Brain microvascular endothelial cell (primary cell): ENCODE data around the gene SYT10.
"Not testable (repeated sequence)": the region's sequence is repeated elsewhere in the genome, so short reads cannot be mapped to it uniquely, and the experiment has no call there.

Experiments used
- DNase-seq: peaks from one replicate; pipeline ENCODE4 v3.0.0-alpha.2; 2020
- H3K27ac ChIP-seq: fragments of 250-450 bp; sonication (Bioruptor Pico); 2 replicates; pipeline ENCODE4 v1.5.1; 2020; ENCODE audit warnings: mild to moderate bottlenecking, moderate library complexity
- H3K27me3 ChIP-seq: fragments of 250-450 bp; sonication (Bioruptor Pico); replicated peaks from 2 replicates; pipeline ENCODE4 v1.5.1; 2020; ENCODE audit warnings: mild to moderate bottlenecking
- H3K36me3 ChIP-seq: fragments of 250-450 bp; sonication (Bioruptor Pico); replicated peaks from 2 replicates; pipeline ENCODE4 v1.5.1; 2020; ENCODE audit warnings: mild to moderate bottlenecking
- H3K4me3 ChIP-seq: 2 replicates; pipeline ENCODE4 v1.5.1; 2011; ENCODE audit warnings: low read depth, mild to moderate bottlenecking, control low read depth, low read length, moderate library complexity
- in situ Hi-C: cut with HindIII; loops from 2 replicates; pipeline ENCODE4 v1.10.0; 2017; ENCODE audit warnings: low sequenced_read_pairs, low pct_ligation_motif_present
- TF ChIP-seq, protein P1 (sequence below): IDR thresholded peaks from 2 replicates; pipeline ENCODE4 v1.5.1; 2011; ENCODE audit warnings: low read depth, mild to moderate bottlenecking, moderate library complexity, low read length, control low read depth, inconsistent platforms; ENCODE audit errors: missing control alignments

SYT10 gene

DNA sequence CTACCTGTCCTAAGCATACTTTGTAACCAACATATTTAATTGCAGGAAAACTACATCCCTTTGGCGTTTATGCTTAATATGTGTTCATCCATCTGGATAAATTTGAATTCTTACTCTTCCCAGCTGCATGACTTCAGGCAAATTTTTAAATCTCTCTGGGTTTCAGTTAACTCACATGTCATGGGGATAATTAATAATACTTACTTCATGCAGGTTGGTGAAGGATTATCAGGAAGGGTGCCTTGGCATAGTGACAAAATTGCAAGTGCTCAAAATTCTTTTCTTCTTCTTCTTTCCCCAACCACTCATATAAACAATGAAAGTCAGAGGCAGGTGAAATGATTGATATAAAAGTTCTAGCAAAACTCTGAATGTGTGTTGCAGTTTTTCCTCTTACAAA, 15.9 kb downstream of the SYT10 start:
- Histone ChIP-seq H3K27ac (no peak overlapping the region), H3K27me3 (no peaks in the 10 kb centered on the region), H3K4me3 (no peak overlapping the region), H3K36me3 (no peaks in the 10 kb centered on the region)
- TF ChIP-seq, protein P1, sequence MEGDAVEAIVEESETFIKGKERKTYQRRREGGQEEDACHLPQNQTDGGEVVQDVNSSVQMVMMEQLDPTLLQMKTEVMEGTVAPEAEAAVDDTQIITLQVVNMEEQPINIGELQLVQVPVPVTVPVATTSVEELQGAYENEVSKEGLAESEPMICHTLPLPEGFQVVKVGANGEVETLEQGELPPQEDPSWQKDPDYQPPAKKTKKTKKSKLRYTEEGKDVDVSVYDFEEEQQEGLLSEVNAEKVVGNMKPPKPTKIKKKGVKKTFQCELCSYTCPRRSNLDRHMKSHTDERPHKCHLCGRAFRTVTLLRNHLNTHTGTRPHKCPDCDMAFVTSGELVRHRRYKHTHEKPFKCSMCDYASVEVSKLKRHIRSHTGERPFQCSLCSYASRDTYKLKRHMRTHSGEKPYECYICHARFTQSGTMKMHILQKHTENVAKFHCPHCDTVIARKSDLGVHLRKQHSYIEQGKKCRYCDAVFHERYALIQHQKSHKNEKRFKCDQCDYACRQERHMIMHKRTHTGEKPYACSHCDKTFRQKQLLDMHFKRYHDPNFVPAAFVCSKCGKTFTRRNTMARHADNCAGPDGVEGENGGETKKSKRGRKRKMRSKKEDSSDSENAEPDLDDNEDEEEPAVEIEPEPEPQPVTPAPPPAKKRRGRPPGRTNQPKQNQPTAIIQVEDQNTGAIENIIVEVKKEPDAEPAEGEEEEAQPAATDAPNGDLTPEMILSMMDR = no peak
- in situ Hi-C loops = no loop called here
- no peak for DNase-seq

DNA sequence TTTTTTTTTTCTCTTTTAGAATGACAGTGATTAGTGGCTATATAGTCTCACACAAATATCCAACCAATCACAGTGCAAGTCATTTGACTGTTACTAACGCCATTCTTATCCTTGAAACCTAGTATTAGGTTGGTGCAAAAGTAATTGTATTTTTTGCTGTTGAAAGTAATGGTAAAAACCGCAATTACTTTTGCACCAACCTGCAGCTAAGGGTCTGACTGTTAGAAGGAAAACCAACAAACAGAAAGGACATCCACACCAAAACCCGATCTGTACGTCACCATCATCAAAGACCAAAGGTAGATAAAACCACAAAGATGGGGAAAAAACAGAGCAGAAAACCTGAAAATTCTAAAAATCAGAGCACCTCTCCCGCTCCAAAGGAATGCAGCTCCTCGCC, 27.2 kb downstream of the SYT10 start:
- in situ Hi-C loops, H3K27ac ChIP-seq, H3K36me3 ChIP-seq, DNase-seq, H3K27me3 ChIP-seq, H3K4me3 ChIP-seq: not testable (repeated sequence)

DNA sequence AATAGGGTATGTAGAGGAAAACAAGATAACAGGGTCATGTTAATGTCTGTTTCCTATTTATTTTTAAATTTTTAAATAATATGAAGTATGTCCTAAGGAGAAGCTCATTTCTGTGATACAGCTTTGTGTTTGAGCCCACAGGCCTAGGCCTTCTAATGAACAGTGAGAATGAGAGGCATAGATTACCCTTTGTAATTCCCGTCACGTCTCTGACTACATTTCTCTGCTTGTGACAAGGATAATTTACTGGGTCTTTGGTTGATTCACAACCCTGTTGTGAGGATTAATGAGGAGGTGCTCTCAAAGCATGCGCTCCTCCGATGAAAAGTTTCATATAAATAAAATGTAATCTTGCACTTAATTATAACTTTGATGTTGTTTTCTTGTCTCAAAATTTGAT, 56.1 kb downstream of the SYT10 start:
- Histone ChIP-seq H3K27ac (no peak overlapping the region), H3K4me3 (no peak overlapping the region), H3K36me3 (no peaks in the 10 kb centered on the region), H3K27me3 (no peaks in the 10 kb centered on the region)
- in situ Hi-C loops = no loop called here
- TF ChIP-seq, protein P1 = no peak
- no peak for DNase-seq

DNA sequence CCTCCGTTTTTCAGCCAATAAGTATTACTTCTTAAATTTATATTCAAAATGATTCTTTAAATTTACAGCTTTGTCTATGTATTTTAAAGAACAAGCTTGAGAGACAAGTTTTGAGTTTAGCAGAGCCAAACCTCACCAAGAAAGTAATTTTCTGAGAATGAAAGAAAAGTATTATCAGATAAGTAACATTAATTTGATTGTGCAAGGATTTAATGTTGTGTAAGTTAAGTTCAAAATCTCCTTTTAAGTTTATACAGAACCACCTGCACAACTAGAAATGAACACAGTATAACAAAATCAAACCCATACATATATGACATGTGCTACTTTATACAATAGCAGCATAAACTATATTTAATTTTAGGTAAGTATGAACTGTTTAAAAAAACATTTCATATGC, 63.5 kb downstream of the SYT10 start:
- Histone ChIP-seq H3K36me3 (no peaks in the 10 kb centered on the region), H3K27me3 (no peaks in the 10 kb centered on the region), H3K27ac (no peak overlapping the region), H3K4me3 (no peak overlapping the region)
- TF ChIP-seq, protein P1 = no peak
- DNase-seq = no peak
- in situ Hi-C loops = no loop called here

DNA sequence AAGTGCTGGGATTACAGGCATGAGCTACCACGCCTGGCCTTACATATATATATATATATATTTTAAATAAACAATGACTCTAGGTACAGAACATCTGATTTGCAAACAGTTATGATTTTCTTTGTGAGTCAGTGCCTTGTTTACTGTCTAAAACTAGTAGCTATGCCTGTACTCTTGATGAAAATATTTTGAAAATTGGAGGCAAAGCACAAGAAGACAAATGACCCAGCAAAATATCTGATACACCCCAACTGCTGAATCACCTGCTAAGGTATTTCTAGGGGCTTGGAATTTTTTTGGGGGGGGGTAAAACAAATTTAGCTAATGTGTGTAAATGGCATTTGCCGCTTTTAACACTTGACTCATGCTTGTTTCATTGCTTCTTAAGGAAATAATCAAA, 69.3 kb downstream of the SYT10 start:
- in situ Hi-C loops = no loop called here
- TF ChIP-seq, protein P1 = no peak
- H3K4me3 ChIP-seq = no peak overlapping the region
- no peak for DNase-seq
- no peak overlapping the region for H3K27ac ChIP-seq
- no peaks in the 10 kb centered on the region for H3K36me3 ChIP-seq
- H3K27me3 ChIP-seq = no peaks in the 10 kb centered on the region

DNA sequence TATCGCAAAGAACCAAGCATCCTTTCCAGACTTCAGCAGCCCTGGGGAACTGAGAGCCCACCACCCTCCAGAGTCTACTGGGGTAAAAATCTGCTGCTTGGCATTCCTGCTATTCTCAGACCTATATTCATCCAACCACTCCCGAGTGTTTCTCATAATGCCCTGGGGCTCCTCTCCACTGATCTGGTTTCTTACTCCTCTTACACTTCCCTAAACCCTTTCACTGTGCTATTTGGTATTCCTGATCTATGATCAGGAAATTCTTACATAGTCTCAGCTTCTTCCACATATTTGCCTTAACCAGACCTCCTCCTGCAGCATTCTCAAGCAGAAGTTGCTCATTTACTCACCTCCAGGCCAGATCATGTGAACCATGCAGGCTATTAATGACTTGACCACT, 82.4 kb downstream of the SYT10 start:
- Histone ChIP-seq H3K27me3 (no peaks in the 10 kb centered on the region), H3K36me3 (no peaks in the 10 kb centered on the region), H3K4me3 (no peak overlapping the region), H3K27ac (no peak overlapping the region)
- DNase-seq = no peak
- TF ChIP-seq, protein P1 = no peak
- in situ Hi-C loops = no loop called here
